ENCODE measurements around the gene CD22.
"Not testable (repeated sequence)": the region's sequence is repeated elsewhere in the genome, so short reads cannot be mapped to it uniquely, and the experiment has no call there.

CD22 gene

DNA sequence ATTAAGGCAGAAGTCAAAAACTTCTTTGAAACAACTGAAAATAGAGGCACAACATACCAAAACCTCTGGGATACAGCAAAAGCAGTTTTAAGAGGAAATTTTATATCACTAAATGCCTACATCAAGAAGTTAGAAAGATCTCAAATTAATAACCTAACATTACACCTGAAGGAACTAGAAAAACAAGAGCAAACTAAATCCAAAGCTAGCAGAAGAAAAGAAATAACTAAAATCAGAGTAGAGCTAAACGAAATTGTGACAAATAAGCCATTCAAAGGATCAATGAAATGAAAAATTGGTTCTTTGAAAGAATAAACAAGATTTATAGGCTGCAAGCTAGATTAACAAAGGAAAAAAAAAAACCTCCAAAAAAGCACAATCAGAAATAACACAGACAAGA is 39.4 kb downstream of the CD22 start:
- peaks cover 4% of the 10 kb centered on the region for H3K4me1 ChIP-seq
- TF ChIP-seq, protein P1, sequence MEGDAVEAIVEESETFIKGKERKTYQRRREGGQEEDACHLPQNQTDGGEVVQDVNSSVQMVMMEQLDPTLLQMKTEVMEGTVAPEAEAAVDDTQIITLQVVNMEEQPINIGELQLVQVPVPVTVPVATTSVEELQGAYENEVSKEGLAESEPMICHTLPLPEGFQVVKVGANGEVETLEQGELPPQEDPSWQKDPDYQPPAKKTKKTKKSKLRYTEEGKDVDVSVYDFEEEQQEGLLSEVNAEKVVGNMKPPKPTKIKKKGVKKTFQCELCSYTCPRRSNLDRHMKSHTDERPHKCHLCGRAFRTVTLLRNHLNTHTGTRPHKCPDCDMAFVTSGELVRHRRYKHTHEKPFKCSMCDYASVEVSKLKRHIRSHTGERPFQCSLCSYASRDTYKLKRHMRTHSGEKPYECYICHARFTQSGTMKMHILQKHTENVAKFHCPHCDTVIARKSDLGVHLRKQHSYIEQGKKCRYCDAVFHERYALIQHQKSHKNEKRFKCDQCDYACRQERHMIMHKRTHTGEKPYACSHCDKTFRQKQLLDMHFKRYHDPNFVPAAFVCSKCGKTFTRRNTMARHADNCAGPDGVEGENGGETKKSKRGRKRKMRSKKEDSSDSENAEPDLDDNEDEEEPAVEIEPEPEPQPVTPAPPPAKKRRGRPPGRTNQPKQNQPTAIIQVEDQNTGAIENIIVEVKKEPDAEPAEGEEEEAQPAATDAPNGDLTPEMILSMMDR (IDR thresholded peaks at IDR 0.05), result no peak
- no peak overlapping the region for H3K9ac ChIP-seq
- no peaks in the 10 kb centered on the region for H3K27me3 ChIP-seq (ENCODE audit: control insufficient read depth, insufficient read depth, low read length)
- H2AFZ ChIP-seq, result no peak overlapping the region
- no peak overlapping the region for H3K4me2 ChIP-seq (ENCODE audit: low read length)
- no peaks in the 10 kb centered on the region for H3K9me3 ChIP-seq (ENCODE audit: control insufficient read depth, low read length)
- H3K36me3 ChIP-seq (ENCODE audit: control insufficient read depth, insufficient read depth, low read length), result no peaks in the 10 kb centered on the region
- no peak overlapping the region for H3K4me3 ChIP-seq (ENCODE audit: low read depth, low read length)
- no peak overlapping the region for H3K27ac ChIP-seq
- no peaks in the 10 kb centered on the region for H3K79me2 ChIP-seq

DNA sequence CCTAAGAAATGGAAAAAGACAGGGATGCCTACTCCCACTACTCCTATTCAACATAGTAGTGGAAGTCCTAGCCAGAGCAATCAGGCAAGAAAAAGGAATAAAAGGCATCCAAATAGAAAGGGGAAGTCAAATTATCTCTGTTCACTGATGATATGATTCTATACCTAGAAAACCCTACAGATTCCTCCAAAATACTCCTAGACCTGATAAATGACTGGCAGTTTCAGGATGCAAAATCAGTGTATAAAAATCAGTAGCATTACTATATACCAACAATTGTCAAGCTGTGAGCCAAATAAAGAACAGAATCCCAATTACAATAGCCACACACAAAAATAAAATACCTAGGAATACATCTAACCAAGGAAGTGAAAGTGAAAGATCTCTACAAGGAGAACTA is 40.5 kb downstream of the CD22 start:
- TF ChIP-seq, protein P1 (IDR thresholded peaks at IDR 0.05), result no peak
- H3K9ac ChIP-seq, result no peak overlapping the region
- H3K27ac ChIP-seq, result no peak overlapping the region
- peaks cover 5% of the 10 kb centered on the region for H3K4me1 ChIP-seq
- no peak overlapping the region for H3K4me3 ChIP-seq (ENCODE audit: low read depth, low read length)
- no peaks in the 10 kb centered on the region for H3K27me3 ChIP-seq (ENCODE audit: control insufficient read depth, insufficient read depth, low read length)
- no peaks in the 10 kb centered on the region for H3K9me3 ChIP-seq (ENCODE audit: control insufficient read depth, low read length)
- no peaks in the 10 kb centered on the region for H3K36me3 ChIP-seq (ENCODE audit: control insufficient read depth, insufficient read depth, low read length)
- no peak overlapping the region for H2AFZ ChIP-seq
- no peaks in the 10 kb centered on the region for H3K79me2 ChIP-seq
- no peak overlapping the region for H3K4me2 ChIP-seq (ENCODE audit: low read length)

DNA sequence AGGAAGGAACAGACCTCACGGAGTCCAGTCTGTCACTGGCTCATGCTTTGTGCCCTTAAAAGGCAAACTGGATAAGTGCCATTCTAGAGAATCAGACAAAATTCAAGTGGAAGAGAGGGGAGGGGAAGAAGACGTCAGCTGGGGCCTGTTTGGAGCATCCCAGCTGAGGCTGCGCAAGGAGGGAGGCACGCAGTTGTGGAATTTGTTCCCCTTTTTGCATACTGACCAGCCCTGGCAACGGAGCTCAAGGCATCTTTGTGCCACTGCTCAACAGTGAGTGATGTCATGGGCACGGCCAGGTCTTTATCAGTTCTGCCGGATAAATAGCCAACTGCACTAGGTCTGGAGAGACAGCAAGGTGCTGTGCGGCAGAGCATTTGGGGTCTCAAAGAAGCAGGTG is 41.7 kb downstream of the CD22 start, which contains the start of gene GPR42:
TSS of gene GPR42 (plus strand) at position 347 of the 400 bp plus-strand sequence. CDS start 292 bp downstream, outside the sequence.
- Histone ChIP-seq H3K27ac (no peak within 1 kb of the TSS), H3K9ac (no peak within 1 kb of the TSS), H3K4me1 (peaks cover 5% of the 10 kb centered on the region), H3K9me3 (ENCODE audit: control insufficient read depth, low read length) (no peaks in the 10 kb centered on the region), H3K4me2 (ENCODE audit: low read length) (no peak within 1 kb of the TSS), H3K79me2 (no peaks in the 10 kb centered on the region), H3K27me3 (ENCODE audit: control insufficient read depth, insufficient read depth, low read length) (no peaks in the 10 kb centered on the region), H2AFZ (no peak within 1 kb of the TSS), H3K4me3 (ENCODE audit: low read depth, low read length) (no peak within 1 kb of the TSS), H3K36me3 (ENCODE audit: control insufficient read depth, insufficient read depth, low read length) (no peaks in the 10 kb centered on the region)
- TF ChIP-seq, protein P1 (IDR thresholded peaks at IDR 0.05), result no peak

DNA sequence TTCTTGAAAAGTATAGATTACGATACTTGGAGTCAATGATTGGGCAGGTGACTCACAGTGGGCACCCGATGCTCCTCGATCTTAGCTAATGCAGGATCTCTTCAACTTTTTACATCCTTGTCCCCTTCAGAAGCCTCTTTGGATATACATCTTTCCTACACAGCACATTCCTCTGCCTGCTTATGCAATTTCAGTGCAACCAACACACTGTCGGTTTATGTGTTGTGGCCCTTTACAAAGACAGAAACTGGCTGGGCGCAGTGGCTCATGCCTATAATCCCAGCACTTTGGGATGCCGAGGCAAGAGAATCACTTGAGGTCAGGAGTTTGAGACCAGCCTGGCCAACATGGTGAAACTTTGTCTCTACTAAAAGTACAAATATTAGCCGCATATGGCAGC is 44.5 kb downstream of the CD22 start:
- peak overlapping the region; percentile 21 for H3K27ac ChIP-seq
- no peaks in the 10 kb centered on the region for H3K36me3 ChIP-seq (ENCODE audit: control insufficient read depth, insufficient read depth, low read length)
- TF ChIP-seq, protein P1 (IDR thresholded peaks at IDR 0.05), result no peak
- H3K4me2 ChIP-seq (ENCODE audit: low read length), result no peak overlapping the region
- H3K27me3 ChIP-seq (ENCODE audit: control insufficient read depth, insufficient read depth, low read length), result no peaks in the 10 kb centered on the region
- no peaks in the 10 kb centered on the region for H3K9me3 ChIP-seq (ENCODE audit: control insufficient read depth, low read length)
- peaks cover 5% of the 10 kb centered on the region for H3K4me1 ChIP-seq
- no peak overlapping the region for H3K4me3 ChIP-seq (ENCODE audit: low read depth, low read length)
- H3K9ac ChIP-seq, result no peak overlapping the region
- no peak overlapping the region for H2AFZ ChIP-seq
- no peaks in the 10 kb centered on the region for H3K79me2 ChIP-seq

DNA sequence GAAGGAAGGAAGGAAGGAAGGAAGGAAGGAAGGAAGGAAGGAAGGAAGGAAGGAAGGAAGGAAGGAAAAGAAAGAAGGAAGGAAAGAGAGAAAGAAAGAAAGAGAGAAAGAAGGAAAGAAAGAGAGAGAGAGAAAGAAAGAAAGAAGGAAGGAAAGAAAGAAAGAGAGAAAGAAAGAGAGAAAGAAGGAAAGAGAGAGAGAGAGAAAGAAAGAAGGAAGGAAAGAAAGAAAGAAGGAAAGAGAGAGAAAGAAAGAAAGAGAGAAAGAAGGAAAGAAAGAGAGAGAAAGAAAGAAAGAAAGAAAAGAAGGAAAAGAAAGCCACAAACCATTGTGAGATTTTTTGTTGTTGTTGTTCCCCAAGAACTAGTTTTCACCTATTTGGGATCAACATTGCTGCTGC is 45.0 kb downstream of the CD22 start:
- not testable (repeated sequence) for H3K9me3 ChIP-seq (ENCODE audit: control insufficient read depth, low read length); H3K9ac ChIP-seq; H3K4me2 ChIP-seq (ENCODE audit: low read length); H3K36me3 ChIP-seq (ENCODE audit: control insufficient read depth, insufficient read depth, low read length); H3K4me3 ChIP-seq (ENCODE audit: low read depth, low read length); H2AFZ ChIP-seq; H3K79me2 ChIP-seq; H3K27ac ChIP-seq; H3K4me1 ChIP-seq; H3K27me3 ChIP-seq (ENCODE audit: control insufficient read depth, insufficient read depth, low read length)
